CD4-positive, CD25-positive, alpha-beta regulatory T cell (primary cell): ENCODE measurements around the gene INPPL1. TPM values are rescaled to one million over a fixed set of nuclear protein-coding genes. Genes with fewer than 3 reads are reported as not detected.
A peak's percentile ranks its signal among the peaks of the same experiment; 100 is the strongest.

ENCODE experiments used
- ATAC-seq, 2 donors: fragments of 150-1000 bp; cut with Tn5 transposase; one replicate each; pipeline ENCODE4 v1.10.0; 2021; ENCODE audit warnings: low read depth in 2 of 2, moderate number of reproducible peaks in 2 of 2, moderate library complexity in 1 of 2
- DNase-seq, 3 donors: peaks; one replicate each; pipeline versions ENCODE4 v3.0.0 to v3.0.0-alpha.2; 2012 to 2022; ENCODE audit warnings: mixed read lengths in 1 of 3
- H3K27ac ChIP-seq: one replicate; pipeline ENCODE4 v1.7.0; 2013; ENCODE audit warnings: mild to moderate bottlenecking, low read length; ENCODE audit not compliant: insufficient read depth, poor library complexity, severe bottlenecking
- H3K27me3 ChIP-seq: one replicate; pipeline ENCODE4 v1.7.0; 2013; ENCODE audit warnings: low read length; ENCODE audit not compliant: control insufficient read depth, insufficient read depth
- H3K36me3 ChIP-seq: one replicate; pipeline ENCODE4 v1.7.0; 2013; ENCODE audit warnings: mild to moderate bottlenecking, low read length, moderate library complexity; ENCODE audit not compliant: control insufficient read depth, insufficient read depth
- H3K4me1 ChIP-seq: 2 replicates; pipeline ENCODE4 v1.7.0; 2013; ENCODE audit warnings: mild to moderate bottlenecking, low read length; ENCODE audit not compliant: insufficient read depth, control insufficient read depth, poor library complexity, severe bottlenecking
- H3K4me3 ChIP-seq: one replicate; pipeline ENCODE4 v1.7.0; 2013; ENCODE audit warnings: low read depth, mild to moderate bottlenecking, low read length, moderate library complexity
- H3K9me3 ChIP-seq, 2 experiments: 1 replicate in 1 of 2; 2 replicates in 1 of 2; pipeline ENCODE4 v1.7.0; 2013; ENCODE audit warnings: low read length in 2 of 2, mild to moderate bottlenecking in 1 of 2, moderate library complexity in 1 of 2; ENCODE audit not compliant: control insufficient read depth in 2 of 2
- H3K27ac Mint-ChIP-seq, 3 donors: one replicate each; pipeline ENCODE4 v1.8.0; 2020 to 2022; ENCODE audit warnings: mild to moderate bottlenecking in 3 of 3, mixed read lengths in 3 of 3, moderate library complexity in 2 of 3
- H3K27me3 Mint-ChIP-seq: one replicate; pipeline ENCODE4 v1.8.0; 2022; ENCODE audit warnings: mild to moderate bottlenecking, mixed read lengths
- H3K36me3 Mint-ChIP-seq: one replicate; pipeline ENCODE4 v1.8.0; 2020; ENCODE audit warnings: mixed read lengths
- H3K4me1 Mint-ChIP-seq, 4 donors: one replicate each; pipeline ENCODE4 v1.8.0; 2020 to 2022; ENCODE audit warnings: mixed read lengths in 4 of 4, mild to moderate bottlenecking in 1 of 4
- H3K4me3 Mint-ChIP-seq, 4 donors: one replicate each; pipeline ENCODE4 v1.8.0; 2020 to 2022; ENCODE audit warnings: mild to moderate bottlenecking in 4 of 4, mixed read lengths in 4 of 4, moderate library complexity in 3 of 4
- H3K9me3 Mint-ChIP-seq, 7 donors: one replicate each; pipeline ENCODE4 v1.8.0; 2020 to 2022; ENCODE audit warnings: mixed read lengths in 7 of 7, mild to moderate bottlenecking in 3 of 7, moderate library complexity in 2 of 7
- polyA plus RNA-seq, 4 donors: library from polyadenylated mRNA; unstranded; fragments of 300-500 nt; fragmentation: Illumina TruSeq; gene quantifications; one replicate each; pipeline ENCODE4 v1.2.3, GENCODE V29; 2021
- total RNA-seq: library from RNA; stranded (reverse); gene quantifications from one replicate; pipeline ENCODE4 v1.2.3, GENCODE V29; 2022

The INPPL1 gene
- total and polyA plus RNA-seq, 5 donors from 2014 or later = 3.6 to 101 (median 4.3) TPM

DNA sequence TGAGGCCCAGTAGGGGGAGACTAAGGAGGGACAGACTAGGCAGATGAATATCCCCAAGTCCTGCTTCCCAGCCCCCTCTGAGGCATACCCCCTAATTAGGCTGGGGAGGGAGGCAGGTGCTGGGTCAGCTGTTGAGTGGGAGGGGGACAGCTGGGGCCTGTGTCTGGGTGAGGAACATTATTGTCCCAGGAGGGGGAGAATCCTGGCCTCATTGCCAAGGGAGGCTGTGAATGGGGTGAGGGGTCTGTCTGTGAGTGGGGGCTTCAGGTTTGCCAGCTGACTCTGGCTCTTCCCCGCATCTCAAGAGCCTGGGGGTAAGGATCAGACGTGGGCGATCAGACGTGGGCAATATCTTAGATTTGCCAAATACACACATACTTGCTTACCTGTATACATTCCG, 2.1 kb downstream of the INPPL1 start:
- Histone ChIP-seq H3K27ac (no peak overlapping the region), H3K9me3 (no peaks in the 10 kb centered on the region), H3K4me1 (peaks cover 27% of the 10 kb centered on the region), H3K36me3 (peaks cover 25% of the 10 kb centered on the region), H3K27me3 (no peaks in the 10 kb centered on the region), H3K4me3 (no peak overlapping the region)
- H3K4me1 Mint-ChIP-seq = peaks cover 3 to 34% (median 22%) of the 10 kb centered on the region in 4 donors
- no peak for DNase-seq
- no peak for ATAC-seq
- no peaks in the 10 kb centered on the region for H3K9me3 Mint-ChIP-seq
- peak overlapping the region in 1 of 3 donors; percentile 67 for H3K27ac Mint-ChIP-seq
- H3K27me3 Mint-ChIP-seq = no peaks in the 10 kb centered on the region
- peak overlapping the region; percentile 13 to 98 (median 76) for H3K4me3 Mint-ChIP-seq
- H3K36me3 Mint-ChIP-seq = peaks cover 9% of the 10 kb centered on the region

GRCh38 chr11:72227316-72228228, 3.0 kb downstream of the INPPL1 start:
- no peaks in the 10 kb centered on the region for H3K27me3 ChIP-seq
- no peak overlapping the region for H3K27ac ChIP-seq
- Mint-ChIP-seq H3K4me1 (peaks cover 0 to 29% (median 17%) of the 10 kb centered on the region in 4 donors), H3K9me3 (no peaks in the 10 kb centered on the region), H3K4me3 (peak overlapping the region; percentile 11 to 98 (median 38)), H3K36me3 (peaks cover 9% of the 10 kb centered on the region), H3K27ac (no peak overlapping the region), H3K27me3 (no peaks in the 10 kb centered on the region)
- H3K4me1 ChIP-seq = peaks cover 22% of the 10 kb centered on the region
- no peak for ATAC-seq
- no peaks in the 10 kb centered on the region for H3K9me3 ChIP-seq
- DNase-seq = no peak
- H3K4me3 ChIP-seq = no peak overlapping the region
- peaks cover 33% of the 10 kb centered on the region for H3K36me3 ChIP-seq

DNA sequence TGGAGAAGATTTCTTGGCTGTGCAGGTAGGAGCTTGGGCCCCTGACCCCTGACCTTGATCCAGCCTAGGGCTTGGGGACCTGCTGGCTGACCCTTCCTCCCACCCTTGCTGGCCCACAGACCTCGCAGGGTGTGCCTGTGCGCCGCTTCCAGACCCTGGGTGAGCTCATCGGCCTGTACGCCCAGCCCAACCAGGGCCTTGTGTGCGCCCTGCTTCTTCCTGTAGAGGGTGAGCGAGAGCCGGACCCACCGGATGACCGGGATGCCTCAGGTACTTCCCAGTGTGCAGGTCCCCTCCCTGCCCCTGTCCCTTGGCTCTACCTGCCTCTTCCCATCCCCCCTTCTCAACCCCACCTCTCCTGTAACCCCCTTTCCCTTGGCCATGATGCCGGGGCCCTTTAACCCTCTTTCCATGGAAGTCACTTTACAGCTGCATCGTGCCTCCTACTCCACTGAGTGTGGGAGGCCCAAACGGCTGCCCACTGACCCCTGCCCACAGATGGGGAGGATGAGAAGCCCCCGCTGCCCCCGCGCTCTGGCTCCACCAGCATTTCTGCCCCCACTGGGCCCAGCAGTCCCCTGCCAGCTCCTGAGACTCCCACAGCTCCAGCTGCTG, 3.8 kb downstream of the INPPL1 start:
- Histone ChIP-seq H3K27me3 (no peaks in the 10 kb centered on the region), H3K4me1 (peaks cover 18% of the 10 kb centered on the region), H3K27ac (no peak overlapping the region), H3K4me3 (no peak overlapping the region), H3K36me3 (peaks cover 34% of the 10 kb centered on the region), H3K9me3 (no peaks in the 10 kb centered on the region)
- no peak for ATAC-seq
- peaks cover 9% of the 10 kb centered on the region for H3K36me3 Mint-ChIP-seq
- H3K27me3 Mint-ChIP-seq = no peaks in the 10 kb centered on the region
- no peaks in the 10 kb centered on the region for H3K9me3 Mint-ChIP-seq
- H3K27ac Mint-ChIP-seq = peak overlapping the region in 1 of 3 donors; percentile 43
- no peak overlapping the region for H3K4me3 Mint-ChIP-seq
- no peak for DNase-seq
- H3K4me1 Mint-ChIP-seq = peaks cover 0 to 23% (median 14%) of the 10 kb centered on the region in 4 donors

GRCh38 chr11:72228844-72229231, 4.3 kb downstream of the INPPL1 start:
- H3K9me3 ChIP-seq = no peaks in the 10 kb centered on the region
- Mint-ChIP-seq H3K4me3 (peak overlapping the region in 2 of 4 donors; percentile 22 to 73), H3K9me3 (no peaks in the 10 kb centered on the region), H3K27ac (peak overlapping the region in 1 of 3 donors; percentile 17), H3K27me3 (no peaks in the 10 kb centered on the region), H3K36me3 (peaks cover 13% of the 10 kb centered on the region), H3K4me1 (peaks cover 0 to 23% (median 14%) of the 10 kb centered on the region in 4 donors)
- H3K4me1 ChIP-seq = peaks cover 18% of the 10 kb centered on the region
- DNase-seq = no peak
- H3K27me3 ChIP-seq = no peaks in the 10 kb centered on the region
- H3K4me3 ChIP-seq = no peak overlapping the region
- ATAC-seq = no peak
- H3K36me3 ChIP-seq = peaks cover 39% of the 10 kb centered on the region
- no peak overlapping the region for H3K27ac ChIP-seq

- Mint-ChIP-seq H3K27ac (no peak overlapping the region), H3K4me3 (peak overlapping the region in 1 of 4 donors; percentile 73), H3K27me3 (no peaks in the 10 kb centered on the region), H3K36me3 (peaks cover 17% of the 10 kb centered on the region), H3K4me1 (peaks cover 0 to 23% (median 14%) of the 10 kb centered on the region in 4 donors), H3K9me3 (no peaks in the 10 kb centered on the region)
- ATAC-seq (no peak), DNase-seq (no peak)
- Histone ChIP-seq H3K36me3 (peaks cover 44% of the 10 kb centered on the region), H3K4me3 (no peak overlapping the region), H3K9me3 (no peaks in the 10 kb centered on the region), H3K4me1 (peaks cover 13% of the 10 kb centered on the region), H3K27me3 (no peaks in the 10 kb centered on the region), H3K27ac (no peak overlapping the region)
Measured at GRCh38 chr11:72229336-72229924, 4.9 kb downstream of the INPPL1 start.

DNA sequence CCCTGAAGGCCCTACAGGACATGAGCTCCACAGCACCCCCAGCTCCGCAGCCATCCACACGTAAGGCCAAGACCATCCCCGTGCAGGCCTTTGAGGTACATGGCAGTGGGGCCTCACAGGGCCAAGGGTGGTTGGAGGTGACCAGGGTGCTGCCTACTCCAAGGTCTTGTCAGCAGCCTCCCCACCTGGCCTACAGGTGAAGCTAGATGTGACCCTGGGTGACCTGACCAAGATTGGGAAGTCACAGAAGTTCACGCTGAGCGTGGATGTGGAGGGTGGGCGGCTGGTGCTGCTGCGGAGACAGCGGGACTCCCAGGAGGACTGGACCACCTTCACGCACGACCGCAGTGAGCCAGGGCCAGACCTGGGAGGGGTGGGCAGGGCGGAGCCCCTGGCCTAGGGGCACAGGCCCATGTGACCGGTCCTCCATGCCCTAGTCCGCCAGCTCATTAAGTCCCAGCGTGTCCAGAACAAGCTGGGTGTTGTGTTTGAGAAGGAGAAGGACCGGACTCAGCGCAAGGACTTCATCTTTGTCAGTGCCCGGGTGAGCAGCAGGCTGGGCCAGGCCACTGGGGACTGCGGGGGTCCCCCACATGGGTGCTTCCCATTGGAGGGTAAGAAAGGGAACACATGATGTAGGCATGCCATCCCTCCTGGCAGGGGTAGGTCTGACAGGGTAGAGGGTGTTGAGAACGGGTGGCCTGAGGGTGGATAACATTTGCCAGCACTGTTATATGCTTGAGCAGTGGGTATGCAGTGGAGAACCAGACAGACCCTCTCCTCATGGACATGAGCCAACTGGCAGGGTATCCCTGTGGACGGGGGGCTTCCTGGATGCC, 5.6 kb downstream of the INPPL1 start:
- no peak for DNase-seq
- peaks cover 24% of the 10 kb centered on the region for H3K36me3 Mint-ChIP-seq

GRCh38 chr11:72230764-72231365, 6.3 kb downstream of the INPPL1 start:
- Mint-ChIP-seq H3K4me1 (peaks cover 0 to 14% (median 6%) of the 10 kb centered on the region in 4 donors), H3K27ac (peak overlapping the region in 1 of 3 donors; percentile 38), H3K36me3 (peaks cover 27% of the 10 kb centered on the region), H3K27me3 (no peaks in the 10 kb centered on the region), H3K9me3 (no peaks in the 10 kb centered on the region), H3K4me3 (no peak overlapping the region)
- peaks cover 47% of the 10 kb centered on the region for H3K36me3 ChIP-seq
- peaks cover 3% of the 10 kb centered on the region for H3K4me1 ChIP-seq
- DNase-seq (no peak), ATAC-seq (no peak)
- no peak overlapping the region for H3K4me3 ChIP-seq
- H3K27me3 ChIP-seq = no peaks in the 10 kb centered on the region
- no peaks in the 10 kb centered on the region for H3K9me3 ChIP-seq
- no peak overlapping the region for H3K27ac ChIP-seq

More for the DNA sequence above, 5.6 kb downstream of the INPPL1 start:
- Histone ChIP-seq H3K4me1 (peaks cover 10% of the 10 kb centered on the region), H3K27me3 (no peaks in the 10 kb centered on the region), H3K27ac (no peak overlapping the region), H3K4me3 (no peak overlapping the region), H3K36me3 (peaks cover 44% of the 10 kb centered on the region), H3K9me3 (no peaks in the 10 kb centered on the region)
- Mint-ChIP-seq H3K4me3 (no peak overlapping the region), H3K9me3 (no peaks in the 10 kb centered on the region), H3K27ac (no peak overlapping the region), H3K27me3 (no peaks in the 10 kb centered on the region), H3K4me1 (peaks cover 0 to 21% (median 13%) of the 10 kb centered on the region in 4 donors)
- ATAC-seq = no peak
